Measurements from ENCODE around the gene TMPRSS5. TPM values are rescaled to one million over a fixed set of nuclear protein-coding genes. Genes with fewer than 3 reads are reported as not detected.

The TMPRSS5 gene
- total RNA-seq, 2 donors from 2014 or later = 0.51 to 1.3 TPM

DNA sequence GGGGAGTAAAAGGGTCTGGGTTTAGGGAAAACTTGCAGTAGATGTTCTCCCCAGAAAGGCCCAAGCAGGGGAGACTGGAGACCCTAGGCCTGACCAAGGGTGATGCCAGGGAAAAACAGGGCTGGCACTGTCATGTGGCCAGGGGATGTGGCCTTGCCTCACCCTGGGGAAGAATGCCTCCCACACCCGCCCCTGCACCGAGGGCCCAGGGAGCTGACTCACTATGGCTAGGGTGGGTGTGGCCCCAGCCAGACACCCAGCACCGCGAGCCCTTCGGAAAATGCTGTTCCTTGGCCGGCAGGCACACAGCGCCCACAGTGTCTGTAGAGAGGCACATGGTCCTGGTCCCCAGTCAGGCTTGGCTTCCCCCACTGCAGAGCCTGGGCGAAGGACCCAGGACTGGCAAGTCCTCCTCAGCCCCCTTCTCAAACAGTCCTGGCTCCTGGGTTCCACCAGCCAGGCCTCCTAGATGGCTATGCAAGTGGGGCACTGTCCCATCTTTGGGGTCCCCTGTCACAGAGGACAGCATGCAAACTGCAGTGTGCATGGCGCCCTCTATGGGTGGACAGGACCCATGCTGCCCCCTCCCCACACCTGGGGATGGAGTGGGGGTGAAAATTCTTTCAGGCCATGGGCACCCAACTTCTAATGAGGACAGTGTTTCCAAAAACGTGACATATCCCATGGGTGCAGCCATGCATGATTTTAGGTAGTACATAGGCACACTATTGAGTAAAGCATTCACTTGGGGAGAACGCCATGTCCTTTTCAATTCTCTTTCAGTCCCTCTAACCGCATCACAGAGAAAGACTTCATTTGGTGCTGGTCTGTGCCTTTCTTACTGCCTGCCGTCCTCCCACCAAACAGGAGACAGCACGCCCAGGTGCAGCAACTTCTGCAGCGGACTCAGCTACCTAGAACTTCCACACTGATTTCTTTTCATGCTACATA lies 15.2 kb downstream of the TMPRSS5 start:
- DNase-seq = peak; percentile 44 to 57
- peak; percentile 58 to 71 for ATAC-seq (replicated peaks in 1 of 2)
- H3K9me3 Mint-ChIP-seq = no peaks in the 10 kb centered on the region
- no peak overlapping the region for H3K27ac Mint-ChIP-seq
- no peaks in the 10 kb centered on the region for H3K27me3 Mint-ChIP-seq (ENCODE audit: low read depth)
- no peaks in the 10 kb centered on the region for H3K36me3 Mint-ChIP-seq (ENCODE audit: insufficient read depth in 2 of 2)
- H3K4me3 Mint-ChIP-seq = no peak overlapping the region
- H3K4me1 Mint-ChIP-seq (ENCODE audit: low read depth) = peaks cover 4% of the 10 kb centered on the region

DNA sequence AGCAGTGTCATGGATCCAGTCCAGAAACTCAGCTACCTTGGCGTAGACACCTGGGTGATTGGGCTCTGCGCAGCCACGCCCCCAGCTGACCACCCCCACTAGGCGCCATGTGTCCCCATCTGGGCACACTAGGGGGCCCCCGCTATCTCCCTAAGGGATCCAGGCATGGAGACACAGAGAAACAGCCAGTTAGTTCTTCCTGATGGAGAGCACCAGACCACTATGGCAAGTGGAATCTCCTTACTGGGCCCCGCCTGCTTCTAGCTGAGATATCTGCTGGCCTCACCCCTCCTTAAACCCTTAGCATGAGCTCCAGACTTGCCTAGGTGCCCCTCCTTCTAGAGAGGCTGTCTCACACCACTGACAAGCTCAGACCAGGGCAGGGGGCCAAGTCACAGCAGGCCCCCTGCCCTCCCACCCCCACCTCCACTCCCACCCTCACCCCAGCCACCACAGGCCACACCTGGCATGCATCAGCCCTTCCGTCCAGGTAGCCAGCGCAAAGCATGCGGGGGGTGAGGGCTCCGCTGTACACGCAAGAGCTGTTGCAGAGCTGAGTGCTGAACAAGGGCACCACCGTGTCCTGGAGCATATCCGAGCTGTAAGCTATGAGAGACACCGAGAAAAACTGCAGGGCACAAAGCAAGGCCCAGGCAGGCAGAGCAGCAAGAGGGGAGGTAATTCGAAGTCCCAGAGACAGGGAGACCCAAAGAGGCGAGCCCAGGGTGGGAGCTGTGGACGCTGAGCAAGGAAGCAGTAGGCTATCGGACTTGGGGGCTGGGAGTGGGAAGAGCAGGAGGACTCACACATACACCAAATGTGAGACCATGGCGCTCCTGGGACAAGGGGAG lies 16.1 kb downstream of the TMPRSS5 start:
- H3K4me3 Mint-ChIP-seq = no peak overlapping the region
- H3K36me3 Mint-ChIP-seq (ENCODE audit: insufficient read depth in 2 of 2) = no peaks in the 10 kb centered on the region
- H3K27ac Mint-ChIP-seq = peak overlapping the region; percentile 40
- H3K4me1 Mint-ChIP-seq (ENCODE audit: low read depth) = peaks cover 10% of the 10 kb centered on the region
- no peaks in the 10 kb centered on the region for H3K27me3 Mint-ChIP-seq (ENCODE audit: low read depth)
- ATAC-seq (replicated peaks in 1 of 2) (no peak), DNase-seq (no peak)
- H3K9me3 Mint-ChIP-seq = no peaks in the 10 kb centered on the region

DNA sequence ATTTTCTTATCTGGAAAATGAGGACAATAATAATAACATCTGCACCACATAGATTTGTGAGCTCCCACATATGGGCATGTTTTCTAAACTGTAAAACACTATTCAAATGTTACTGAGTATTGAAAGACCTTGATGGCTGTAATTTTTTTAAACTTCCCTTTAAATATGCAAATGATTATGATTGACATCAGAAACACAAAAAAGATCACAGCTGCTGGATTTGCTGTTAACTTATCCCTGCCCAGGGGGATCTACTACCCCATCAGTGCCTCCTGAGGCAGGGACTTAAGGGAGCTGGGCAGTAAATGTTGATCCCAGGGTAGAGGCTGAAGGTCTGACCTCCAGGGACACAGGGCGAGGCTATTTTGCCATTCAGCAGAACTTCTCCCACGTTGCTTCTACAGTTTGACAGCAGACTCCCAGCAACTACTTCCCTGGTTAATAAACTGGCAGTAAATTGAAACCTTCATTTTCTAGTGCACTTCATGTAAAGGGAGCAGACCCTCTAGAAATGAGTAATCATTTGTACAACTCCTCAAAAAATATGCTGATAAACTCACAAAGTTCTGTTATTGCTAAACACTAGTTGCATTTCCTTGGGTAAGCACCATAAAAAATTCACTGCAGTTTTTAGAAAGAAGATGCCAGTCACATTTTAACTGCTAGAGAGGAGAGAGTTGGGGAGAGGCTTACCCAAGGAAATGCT lies 20.3 kb downstream of the TMPRSS5 start:
- no peak overlapping the region for H3K4me3 Mint-ChIP-seq
- no peak for DNase-seq
- no peaks in the 10 kb centered on the region for H3K36me3 Mint-ChIP-seq (ENCODE audit: insufficient read depth in 2 of 2)
- no peaks in the 10 kb centered on the region for H3K9me3 Mint-ChIP-seq
- peaks cover 10% of the 10 kb centered on the region for H3K4me1 Mint-ChIP-seq (ENCODE audit: low read depth)
- peak overlapping the region; percentile 7 for H3K27ac Mint-ChIP-seq
- peak in 1 of 2 donors; percentile 30 for ATAC-seq (replicated peaks in 1 of 2)
- H3K27me3 Mint-ChIP-seq (ENCODE audit: low read depth) = no peaks in the 10 kb centered on the region

DNA sequence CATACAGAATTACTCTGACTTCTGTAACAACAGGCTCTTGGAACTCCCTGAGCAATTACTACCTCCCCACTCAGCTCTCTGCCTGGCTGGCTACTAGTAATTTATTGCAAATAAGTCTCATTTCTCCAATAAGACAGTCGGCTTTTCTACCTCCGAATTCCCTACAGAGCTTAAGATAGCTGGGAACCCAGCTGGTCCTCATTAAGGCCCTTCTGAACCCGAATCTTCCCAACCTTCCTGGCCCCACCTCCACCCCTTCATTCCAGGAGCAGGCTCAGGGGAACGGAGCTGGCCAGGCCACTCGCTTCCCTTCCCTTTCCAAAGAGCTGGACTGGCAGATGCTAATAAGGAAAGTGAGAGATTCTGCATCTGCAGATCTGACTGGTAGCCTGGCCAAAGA lies 21.6 kb downstream of the TMPRSS5 start:
- Mint-ChIP-seq H3K4me3 (no peak overlapping the region), H3K27ac (no peak overlapping the region), H3K4me1 (ENCODE audit: low read depth) (peaks cover 10% of the 10 kb centered on the region), H3K27me3 (ENCODE audit: low read depth) (no peaks in the 10 kb centered on the region), H3K9me3 (no peaks in the 10 kb centered on the region), H3K36me3 (ENCODE audit: insufficient read depth in 2 of 2) (no peaks in the 10 kb centered on the region)
- ATAC-seq (replicated peaks in 1 of 2) (no peak), DNase-seq (no peak)

DNA sequence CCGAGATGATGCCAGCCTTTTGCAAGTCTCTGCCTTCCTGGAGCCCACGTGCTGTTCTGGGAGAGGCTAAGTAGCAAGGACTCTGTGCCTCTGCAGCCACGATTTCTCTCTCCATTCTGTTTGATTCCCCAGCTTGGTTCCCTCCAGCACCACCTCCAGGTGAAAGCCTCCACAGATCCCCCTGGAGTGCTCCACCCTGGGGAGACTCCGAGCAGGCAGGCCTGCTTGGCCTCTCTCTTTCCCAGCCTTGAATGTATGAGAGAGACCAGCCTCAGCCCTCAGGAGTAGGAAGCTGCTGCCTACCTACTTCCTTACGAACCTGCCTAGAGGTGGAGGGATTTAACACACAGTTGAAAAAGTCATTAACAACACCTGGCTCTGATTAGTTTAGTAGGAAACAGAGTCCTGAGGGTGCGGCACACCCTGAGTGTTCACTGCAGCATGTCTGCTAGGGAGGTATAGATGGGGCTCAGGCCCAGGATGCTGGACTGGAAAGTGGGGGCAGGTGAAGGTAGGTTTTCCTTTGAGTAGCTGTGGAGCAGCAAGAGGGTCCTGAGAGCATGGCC lies 22.5 kb downstream of the TMPRSS5 start:
- H3K9me3 Mint-ChIP-seq = no peaks in the 10 kb centered on the region
- H3K4me3 Mint-ChIP-seq = no peak overlapping the region
- H3K36me3 Mint-ChIP-seq (ENCODE audit: insufficient read depth in 2 of 2) = no peaks in the 10 kb centered on the region
- ATAC-seq (replicated peaks in 1 of 2) (no peak), DNase-seq (no peak)
- H3K27ac Mint-ChIP-seq = no peak overlapping the region
- peaks cover under 1% of the 10 kb centered on the region for H3K27me3 Mint-ChIP-seq (ENCODE audit: low read depth)
- H3K4me1 Mint-ChIP-seq (ENCODE audit: low read depth) = peaks cover 10% of the 10 kb centered on the region

DNA sequence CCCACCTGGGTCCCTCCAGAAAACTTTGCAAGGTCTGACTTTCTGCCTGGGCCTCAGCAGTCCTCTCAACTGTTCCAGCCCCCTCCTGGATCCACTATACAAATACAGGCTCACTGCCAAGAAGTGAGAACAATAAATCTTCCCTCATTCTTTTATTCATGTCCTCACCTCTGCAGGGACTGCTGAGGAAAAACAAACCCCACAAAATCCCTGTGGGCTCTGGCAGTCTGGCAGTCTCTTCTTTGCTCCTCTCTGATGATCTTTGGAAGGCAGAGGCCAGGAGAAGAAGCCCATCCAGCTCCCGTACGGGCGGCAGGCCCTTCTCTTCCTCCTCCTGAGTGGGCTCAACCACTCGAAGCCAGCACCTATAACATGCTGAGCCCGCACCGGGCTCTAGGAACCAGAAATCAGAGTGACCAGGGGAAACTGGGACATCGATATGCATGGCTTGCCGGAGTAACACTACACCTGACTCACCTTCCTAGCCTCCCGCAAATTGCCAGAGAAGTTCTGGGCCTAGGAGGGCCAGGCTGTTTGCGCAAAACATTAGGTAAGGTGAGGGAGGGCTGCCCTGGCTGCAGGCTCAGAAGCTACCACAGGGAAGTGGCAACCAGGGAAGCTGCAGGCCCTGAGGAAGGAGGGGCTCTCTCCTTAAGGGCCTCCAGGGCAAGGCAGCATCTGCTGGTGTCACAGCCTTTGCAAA lies 24.2 kb downstream of the TMPRSS5 start:
- Mint-ChIP-seq H3K9me3 (no peaks in the 10 kb centered on the region), H3K27me3 (ENCODE audit: low read depth) (peaks cover 13% of the 10 kb centered on the region), H3K4me3 (no peak overlapping the region), H3K36me3 (ENCODE audit: insufficient read depth in 2 of 2) (no peaks in the 10 kb centered on the region), H3K4me1 (ENCODE audit: low read depth) (peaks cover 10% of the 10 kb centered on the region), H3K27ac (no peak overlapping the region)
- DNase-seq (no peak), ATAC-seq (replicated peaks in 1 of 2) (no peak)

DNA sequence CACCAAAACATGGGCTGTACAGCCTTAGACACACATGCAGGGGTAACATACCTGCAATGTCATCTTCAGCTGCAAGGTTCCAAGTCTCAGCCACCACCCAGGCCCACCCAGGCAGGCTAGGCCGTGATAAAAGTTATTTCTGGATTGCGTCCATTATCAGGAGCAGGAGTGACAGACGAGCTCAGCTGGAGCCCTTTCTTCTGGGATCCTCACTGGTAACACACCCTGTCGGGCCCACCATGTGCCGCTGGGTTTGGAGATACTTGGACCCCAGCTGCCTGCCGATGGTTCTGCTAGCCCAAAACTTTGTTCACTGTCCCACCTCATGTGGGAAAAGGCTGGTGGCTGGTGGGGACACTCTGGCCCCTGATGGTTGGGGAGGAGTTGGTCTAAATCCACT lies 24.8 kb downstream of the TMPRSS5 start:
- no peak for ATAC-seq (replicated peaks in 1 of 2)
- peaks cover 9% of the 10 kb centered on the region for H3K4me1 Mint-ChIP-seq (ENCODE audit: low read depth)
- no peak for DNase-seq

DNA sequence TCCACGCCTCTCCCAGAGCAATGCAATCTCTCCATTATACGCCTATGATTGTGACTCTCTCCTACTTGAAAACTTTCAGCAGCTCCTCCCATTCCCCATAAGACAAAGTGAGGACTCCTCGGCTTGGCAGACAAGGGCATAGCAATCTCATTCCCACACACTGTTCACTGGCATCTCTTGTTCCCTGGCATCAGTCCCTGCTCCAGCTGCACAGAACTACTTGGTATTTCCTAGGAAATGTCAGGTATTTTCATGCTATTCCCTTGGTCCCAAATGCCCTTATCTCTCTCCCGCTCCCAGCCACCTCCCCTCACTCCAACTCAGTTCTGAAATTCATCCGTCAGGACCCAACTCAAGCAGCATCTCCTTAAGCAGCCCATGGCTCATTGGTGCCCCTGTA lies 28.4 kb downstream of the TMPRSS5 start:
- no peak overlapping the region for H3K27ac Mint-ChIP-seq
- ATAC-seq (replicated peaks in 1 of 2) = no peak
- peaks cover 0 to 1% of the 10 kb centered on the region in 2 donors for H3K9me3 Mint-ChIP-seq
- H3K27me3 Mint-ChIP-seq (ENCODE audit: low read depth) = peaks cover 25% of the 10 kb centered on the region
- DNase-seq = no peak
- peaks cover 0 to 1% of the 10 kb centered on the region in 2 donors for H3K36me3 Mint-ChIP-seq (ENCODE audit: insufficient read depth in 2 of 2)
- H3K4me1 Mint-ChIP-seq (ENCODE audit: low read depth) = peaks cover 33% of the 10 kb centered on the region
- no peak overlapping the region for H3K4me3 Mint-ChIP-seq

More for the DNA sequence above, 24.8 kb downstream of the TMPRSS5 start:
- Mint-ChIP-seq H3K36me3 (ENCODE audit: insufficient read depth in 2 of 2) (no peaks in the 10 kb centered on the region), H3K9me3 (no peaks in the 10 kb centered on the region), H3K4me3 (no peak overlapping the region), H3K27me3 (ENCODE audit: low read depth) (peaks cover 13% of the 10 kb centered on the region), H3K27ac (no peak overlapping the region)

DNA sequence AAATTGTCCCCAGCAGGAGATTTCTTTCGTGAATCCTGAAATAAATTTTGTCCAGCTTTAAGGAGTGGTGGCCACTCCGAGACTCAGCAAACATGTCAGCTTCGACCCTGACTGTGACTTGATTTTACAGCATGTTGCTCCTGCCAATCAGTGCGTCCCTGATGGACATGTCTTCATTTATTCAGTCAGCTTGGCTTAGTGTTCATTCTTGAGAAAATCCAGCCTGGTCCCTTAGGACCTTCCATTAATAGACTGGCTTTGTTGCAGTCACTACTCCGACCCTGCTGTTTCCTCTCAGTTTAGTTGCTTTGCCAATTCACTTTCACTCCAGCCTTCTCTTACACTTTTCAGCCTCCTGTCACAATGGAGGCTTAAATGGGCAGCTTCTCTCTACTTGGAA lies 30.5 kb downstream of the TMPRSS5 start:
- Mint-ChIP-seq H3K9me3 (peaks cover 0 to 3% of the 10 kb centered on the region in 2 donors), H3K27ac (no peak overlapping the region), H3K27me3 (ENCODE audit: low read depth) (peaks cover 25% of the 10 kb centered on the region), H3K4me3 (no peak overlapping the region), H3K4me1 (ENCODE audit: low read depth) (peaks cover 33% of the 10 kb centered on the region), H3K36me3 (ENCODE audit: insufficient read depth in 2 of 2) (peaks cover 0 to 1% of the 10 kb centered on the region in 2 donors)
- no peak for DNase-seq
- no peak for ATAC-seq (replicated peaks in 1 of 2)

DNA sequence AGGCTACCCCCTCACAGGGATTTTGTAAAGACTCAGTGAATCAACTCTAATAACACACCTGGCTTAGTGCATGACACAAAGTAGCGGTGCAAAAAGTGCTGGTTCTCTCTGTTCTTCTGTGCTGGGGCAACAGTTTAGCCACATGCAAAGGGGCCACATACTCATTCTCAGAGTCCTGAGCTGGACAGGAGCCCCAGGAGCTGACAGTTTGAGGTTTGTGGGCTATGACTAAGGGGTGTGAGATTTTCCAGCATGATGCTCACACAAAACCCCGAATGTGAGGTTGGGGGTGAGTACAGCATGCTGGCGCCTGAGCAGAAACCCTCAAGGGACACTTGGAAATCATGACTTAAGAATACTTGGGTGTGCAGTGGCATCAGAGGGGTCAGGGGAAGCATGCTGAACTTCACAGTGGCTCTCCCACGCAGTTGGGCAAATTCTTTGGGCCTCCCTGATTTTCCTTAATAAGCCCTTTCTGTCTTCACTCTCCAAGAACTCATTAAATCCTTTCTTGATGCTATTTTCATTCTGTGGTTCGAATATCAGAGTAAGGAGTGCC lies 31.0 kb downstream of the TMPRSS5 start:
- Mint-ChIP-seq H3K4me3 (peak overlapping the region in 1 of 2 donors; percentile 13), H3K36me3 (ENCODE audit: insufficient read depth in 2 of 2) (peaks cover 0 to 1% of the 10 kb centered on the region in 2 donors), H3K4me1 (ENCODE audit: low read depth) (peaks cover 33% of the 10 kb centered on the region), H3K9me3 (peaks cover 0 to 3% of the 10 kb centered on the region in 2 donors), H3K27ac (no peak overlapping the region), H3K27me3 (ENCODE audit: low read depth) (peaks cover 25% of the 10 kb centered on the region)
- ATAC-seq (replicated peaks in 1 of 2) (peak; percentile 93), DNase-seq (peak; percentile 64 to 73)

DNA sequence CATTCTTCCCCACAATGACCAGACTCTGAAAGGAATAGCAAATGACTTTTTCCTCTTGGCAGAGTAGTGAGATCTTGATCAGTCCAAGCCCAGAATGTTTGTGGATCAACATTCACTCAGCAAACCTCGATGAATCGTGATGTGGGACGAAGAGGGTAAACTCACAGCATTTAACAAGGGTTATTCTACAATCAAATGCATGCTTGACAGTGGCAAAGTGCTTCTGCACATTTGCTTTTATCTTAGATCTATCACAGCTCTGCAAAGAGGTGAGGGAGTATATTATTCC lies 31.8 kb downstream of the TMPRSS5 start:
- Mint-ChIP-seq H3K27me3 (ENCODE audit: low read depth) (peaks cover 29% of the 10 kb centered on the region), H3K36me3 (ENCODE audit: insufficient read depth in 2 of 2) (peaks cover 0 to 1% of the 10 kb centered on the region in 2 donors)

More for the DNA sequence above, 31.8 kb downstream of the TMPRSS5 start:
- Mint-ChIP-seq H3K27ac (no peak overlapping the region), H3K9me3 (peaks cover 0 to 3% of the 10 kb centered on the region in 2 donors), H3K4me3 (no peak overlapping the region), H3K4me1 (ENCODE audit: low read depth) (peaks cover 33% of the 10 kb centered on the region)
- no peak for DNase-seq
- no peak for ATAC-seq (replicated peaks in 1 of 2)
